Tibial nerve (tissue), 4 donors: ENCODE measurements around the gene CAB39L.

Experiments used
- CTCF ChIP-seq, 5 experiments: fragments of 200-600 bp in 3 of 5; fragments of 450-650 bp in 2 of 5; sonication (generic) in 3 of 5; IDR thresholded peaks; one replicate each; pipeline ENCODE4 v1.5.1; 2016 to 2019; ENCODE audit warnings: antibody characterized with exemption in 5 of 5, mild to moderate bottlenecking in 3 of 5, moderate library complexity in 2 of 5
- EP300 ChIP-seq, 2 donors: sonication (generic); formaldehyde crosslinking; IDR thresholded peaks; one replicate each; pipeline ENCODE4 v1.6.1; 2017; ENCODE audit warnings: antibody characterized with exemption in 2 of 2, mild to moderate bottlenecking in 1 of 2

DNA sequence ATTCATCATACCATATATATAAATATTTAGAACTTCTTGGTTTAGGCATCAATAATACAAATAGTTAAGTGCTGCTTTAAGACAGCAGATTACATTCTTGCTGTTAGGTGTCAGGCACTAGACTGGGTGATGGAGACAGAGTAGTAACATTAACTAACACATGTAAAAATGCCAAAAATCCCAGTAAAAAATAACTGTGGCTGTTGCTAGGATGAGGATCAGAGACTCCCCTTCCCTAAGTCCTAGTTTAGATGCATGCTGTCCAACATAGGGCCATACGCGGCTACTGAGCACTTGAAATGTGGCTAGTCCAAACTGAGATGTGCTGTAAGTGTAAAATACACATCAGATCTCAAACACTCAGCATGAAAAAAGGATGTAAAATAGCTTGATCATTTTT, 101.4 kb downstream of the CAB39L start:
- TF ChIP-seq EP300 (IDR thresholded peaks at IDR 0.05), result no peak
- no peak for TF ChIP-seq CTCF (IDR thresholded peaks at IDR 0.05)
